Mucosa of rectum (tissue), 2 donors: ENCODE measurements around the gene ADCY9.
A peak's percentile ranks its signal among the peaks of the same experiment; 100 is the strongest.
"Not testable (repeated sequence)": the region's sequence is repeated elsewhere in the genome, so short reads cannot be mapped to it uniquely, and the experiment has no call there.

Experiments used
- H3K27ac ChIP-seq, 2 donors: one replicate each; pipeline ENCODE4 v1.7.0; 2013; ENCODE audit warnings: inconsistent platforms in 2 of 2, low read depth in 2 of 2, low read length in 2 of 2
- H3K27me3 ChIP-seq, 2 donors: one replicate each; pipeline ENCODE4 v1.7.0; 2013; ENCODE audit warnings: low read length in 2 of 2; ENCODE audit not compliant: control insufficient read depth in 2 of 2, insufficient read depth in 2 of 2
- H3K36me3 ChIP-seq, 2 donors: one replicate each; pipeline ENCODE4 v1.7.0; 2013; ENCODE audit warnings: low read length in 2 of 2; ENCODE audit not compliant: control insufficient read depth in 2 of 2, insufficient read depth in 2 of 2
- H3K4me1 ChIP-seq, 2 donors: one replicate each; pipeline ENCODE4 v1.7.0; 2013; ENCODE audit warnings: low read length in 2 of 2, mild to moderate bottlenecking in 1 of 2; ENCODE audit not compliant: control insufficient read depth in 2 of 2, insufficient read depth in 2 of 2
- H3K4me3 ChIP-seq, 2 donors: one replicate each; pipeline ENCODE4 v1.7.0; 2013; ENCODE audit warnings: low read length in 2 of 2
- H3K9ac ChIP-seq, 2 donors: one replicate each; pipeline ENCODE4 v1.7.0; 2013; ENCODE audit warnings: low read length in 2 of 2, low read depth in 1 of 2, mild to moderate bottlenecking in 1 of 2
- H3K9me3 ChIP-seq, 2 donors: one replicate each; pipeline ENCODE4 v1.7.0; 2013; ENCODE audit warnings: low read length in 2 of 2; ENCODE audit not compliant: control insufficient read depth in 2 of 2
- donor health status: healthy.
- donor health status: Normal muscosa, but diverticular disease.

Gene ADCY9

GRCh38 chr16:4073150-4073549, 43.1 kb downstream of the ADCY9 start:
- not testable (repeated sequence) for H3K4me1 ChIP-seq, H3K4me3 ChIP-seq, H3K9me3 ChIP-seq, H3K9ac ChIP-seq, H3K27ac ChIP-seq, H3K36me3 ChIP-seq, H3K27me3 ChIP-seq

- Histone ChIP-seq H3K36me3 (no peaks in the 10 kb centered on the region), H3K4me3 (no peak overlapping the region), H3K4me1 (no peaks in the 10 kb centered on the region), H3K27me3 (no peaks in the 10 kb centered on the region), H3K9ac (no peak overlapping the region), H3K9me3 (no peaks in the 10 kb centered on the region), H3K27ac (no peak overlapping the region)
Measured at GRCh38 chr16:4071686-4072561, 44.3 kb downstream of the ADCY9 start.

GRCh38 chr16:4070936-4071335, 45.3 kb downstream of the ADCY9 start:
- H3K9ac ChIP-seq = no peak overlapping the region
- H3K4me3 ChIP-seq = no peak overlapping the region
- no peaks in the 10 kb centered on the region for H3K9me3 ChIP-seq
- no peaks in the 10 kb centered on the region for H3K36me3 ChIP-seq
- H3K27ac ChIP-seq = no peak overlapping the region
- no peaks in the 10 kb centered on the region for H3K4me1 ChIP-seq
- H3K27me3 ChIP-seq = no peaks in the 10 kb centered on the region

GRCh38 chr16:4067262-4068001, 48.8 kb downstream of the ADCY9 start:
- Histone ChIP-seq H3K9me3 (no peaks in the 10 kb centered on the region), H3K9ac (no peak overlapping the region), H3K4me3 (no peak overlapping the region), H3K4me1 (no peaks in the 10 kb centered on the region), H3K36me3 (no peaks in the 10 kb centered on the region), H3K27ac (peak overlapping the region in 1 of 2 donors; percentile 27), H3K27me3 (no peaks in the 10 kb centered on the region)

GRCh38 chr16:4064950-4065352, 51.3 kb downstream of the ADCY9 start:
- Histone ChIP-seq H3K9me3 (no peaks in the 10 kb centered on the region), H3K27me3 (no peaks in the 10 kb centered on the region), H3K27ac (peak overlapping the region in 1 of 2 donors; percentile 32), H3K9ac (peak overlapping the region; percentile 24 to 52), H3K4me3 (peak overlapping the region; percentile 40 to 76), H3K4me1 (no peaks in the 10 kb centered on the region), H3K36me3 (no peaks in the 10 kb centered on the region)

GRCh38 chr16:4062212-4062802, 53.9 kb downstream of the ADCY9 start:
- no peak overlapping the region for H3K4me3 ChIP-seq
- no peak overlapping the region for H3K27ac ChIP-seq
- H3K27me3 ChIP-seq = no peaks in the 10 kb centered on the region
- no peak overlapping the region for H3K9ac ChIP-seq
- H3K4me1 ChIP-seq = no peaks in the 10 kb centered on the region
- H3K36me3 ChIP-seq = no peaks in the 10 kb centered on the region
- H3K9me3 ChIP-seq = no peaks in the 10 kb centered on the region

- Histone ChIP-seq H3K27ac (no peak overlapping the region), H3K9ac (no peak overlapping the region), H3K9me3 (no peaks in the 10 kb centered on the region), H3K4me3 (no peak overlapping the region), H3K4me1 (peaks cover 3% of the 10 kb centered on the region in 2 donors), H3K27me3 (no peaks in the 10 kb centered on the region), H3K36me3 (no peaks in the 10 kb centered on the region)
Measured at GRCh38 chr16:4060823-4061222, 55.4 kb downstream of the ADCY9 start.

GRCh38 chr16:4060009-4060408, 56.2 kb downstream of the ADCY9 start:
- Histone ChIP-seq H3K9me3 (no peaks in the 10 kb centered on the region), H3K4me1 (peaks cover 3% of the 10 kb centered on the region in 2 donors), H3K27me3 (no peaks in the 10 kb centered on the region), H3K36me3 (no peaks in the 10 kb centered on the region), H3K4me3 (no peak overlapping the region), H3K27ac (no peak overlapping the region), H3K9ac (no peak overlapping the region)

GRCh38 chr16:4058386-4058785, 57.9 kb downstream of the ADCY9 start:
- no peaks in the 10 kb centered on the region for H3K9me3 ChIP-seq
- no peak overlapping the region for H3K4me3 ChIP-seq
- no peak overlapping the region for H3K27ac ChIP-seq
- H3K36me3 ChIP-seq = no peaks in the 10 kb centered on the region
- H3K27me3 ChIP-seq = no peaks in the 10 kb centered on the region
- H3K4me1 ChIP-seq = peaks cover 6% of the 10 kb centered on the region in 2 donors
- no peak overlapping the region for H3K9ac ChIP-seq

GRCh38 chr16:4057439-4057877, 58.8 kb downstream of the ADCY9 start:
- H3K4me3 ChIP-seq = no peak overlapping the region
- no peak overlapping the region for H3K27ac ChIP-seq
- H3K27me3 ChIP-seq = no peaks in the 10 kb centered on the region
- no peaks in the 10 kb centered on the region for H3K36me3 ChIP-seq
- peaks cover 12 to 15% of the 10 kb centered on the region in 2 donors for H3K4me1 ChIP-seq
- no peak overlapping the region for H3K9ac ChIP-seq
- no peaks in the 10 kb centered on the region for H3K9me3 ChIP-seq
